ENCODE measurements around the gene FKBP1C.
"Not testable (repeated sequence)": the region's sequence is repeated elsewhere in the genome, so short reads cannot be mapped to it uniquely, and the experiment has no call there.

Gene FKBP1C

DNA sequence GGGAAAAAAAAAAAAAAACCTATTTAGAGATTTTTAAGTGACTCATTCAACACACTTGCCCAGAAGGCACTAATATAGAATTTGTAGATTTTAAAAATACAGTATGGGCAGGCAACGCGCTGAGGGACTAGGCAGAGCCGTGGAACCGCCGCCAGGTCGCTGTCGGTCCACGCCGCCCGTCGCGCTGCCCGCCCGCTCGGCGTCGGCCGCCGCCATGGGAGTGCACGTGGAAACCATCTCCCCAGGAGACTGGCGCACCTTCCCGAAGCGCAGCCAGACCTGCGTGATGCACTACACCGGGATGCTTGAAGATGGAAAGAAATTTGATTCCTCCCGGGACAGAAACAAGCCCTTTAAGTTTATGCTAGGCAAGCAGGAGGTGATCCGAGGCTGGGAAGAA lies at the start of gene FKBP1C:
TSS of gene FKBP1C (plus strand) at position 127 of the 400 bp plus-strand sequence.
- FAIRE-seq = not testable (repeated sequence)

DNA sequence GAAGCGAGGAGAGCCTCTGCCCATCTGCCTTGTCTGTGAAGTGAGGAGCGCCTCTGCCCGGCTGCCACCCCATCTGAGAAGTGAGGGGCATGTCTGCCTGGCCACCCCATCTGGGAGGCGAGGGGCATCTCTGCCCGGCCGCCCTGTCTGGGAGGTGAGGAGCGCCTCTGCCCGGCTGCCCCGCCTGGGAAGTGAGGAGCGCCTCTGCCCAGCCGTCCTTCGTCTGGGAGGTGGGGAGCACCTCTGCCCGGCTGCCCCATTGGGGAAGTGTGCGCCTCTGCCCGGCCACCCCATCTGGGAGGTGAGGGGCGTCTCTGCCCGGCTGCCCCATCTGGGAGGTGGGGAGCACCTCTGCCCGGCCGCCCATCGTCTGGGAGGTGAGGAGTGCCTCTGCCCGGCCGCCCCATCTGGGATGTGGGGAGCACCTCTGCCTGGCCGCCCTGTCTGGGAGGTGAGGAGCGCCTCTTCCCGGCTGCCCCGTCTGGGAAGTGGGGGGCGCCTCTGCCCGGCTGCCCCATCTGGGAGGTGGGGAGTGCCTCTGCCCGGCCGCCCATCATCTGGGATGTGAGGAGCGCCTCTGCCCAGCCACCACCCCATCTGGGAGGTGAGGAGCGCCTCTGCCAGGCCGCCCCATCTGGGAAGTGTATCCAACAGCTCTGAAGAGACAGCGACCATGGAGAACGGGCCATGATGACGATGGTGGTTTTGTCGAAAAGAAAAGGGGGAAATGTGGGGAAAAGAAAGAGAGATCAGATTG lies 47.0 kb upstream of the FKBP1C start:
- not testable (repeated sequence) for FAIRE-seq

DNA sequence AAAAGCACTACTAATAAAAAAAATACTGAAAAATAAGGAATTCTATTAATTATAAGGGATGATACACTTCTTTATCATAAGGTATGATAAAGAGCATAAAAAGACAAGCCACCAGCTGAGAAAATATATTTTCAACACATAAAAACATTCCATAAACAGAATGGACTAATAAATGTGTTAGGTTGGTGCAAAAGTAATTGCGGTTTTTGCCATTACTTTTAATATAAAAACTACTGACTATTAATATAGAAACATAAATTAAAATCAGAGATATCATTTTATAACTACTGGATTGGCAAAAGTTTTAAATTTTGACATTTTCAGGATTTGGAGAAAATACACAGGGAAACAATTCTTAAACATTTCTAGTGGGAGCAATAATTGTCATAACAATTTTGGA lies 37.1 kb upstream of the FKBP1C start:
- peak; percentile 6 for FAIRE-seq

DNA sequence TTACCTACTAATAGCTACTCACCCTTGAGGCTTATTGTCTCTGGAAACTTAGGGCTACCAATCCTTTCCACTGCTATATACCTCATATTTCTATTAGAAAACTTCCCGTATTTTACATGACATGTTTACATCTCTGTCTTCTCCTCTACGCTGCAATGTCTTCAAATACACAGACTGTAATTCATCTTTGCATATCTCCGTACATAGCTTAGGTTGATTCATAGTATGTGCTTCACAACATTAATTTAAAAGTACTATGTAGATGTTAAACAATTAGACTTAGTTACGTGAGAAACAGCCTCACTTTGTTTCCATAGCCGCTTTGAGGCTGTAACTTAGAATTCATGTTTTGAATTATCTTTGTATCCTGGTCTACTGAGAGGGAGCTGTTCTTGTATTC lies 35.1 kb upstream of the FKBP1C start:
- FAIRE-seq = no peak

DNA sequence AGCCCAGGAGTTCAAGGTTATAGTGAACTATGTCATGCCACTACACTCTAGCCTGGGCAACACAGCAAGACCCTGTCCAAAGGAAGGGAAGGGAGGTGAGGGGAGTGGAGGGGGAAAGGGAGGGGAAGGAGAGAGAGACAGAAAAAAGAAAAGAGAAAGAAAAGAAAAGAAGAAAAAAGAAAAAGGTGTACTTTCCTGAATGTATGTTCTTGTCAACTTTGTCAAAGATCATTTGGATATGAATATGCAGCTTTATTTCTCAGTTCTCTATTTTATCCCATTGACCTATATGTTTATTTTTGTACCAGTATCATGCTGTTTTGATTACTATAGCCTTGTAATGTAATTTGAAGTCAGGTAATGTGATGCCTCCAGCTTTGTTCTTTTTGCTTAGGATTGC lies 30.9 kb upstream of the FKBP1C start:
- no peak for FAIRE-seq

DNA sequence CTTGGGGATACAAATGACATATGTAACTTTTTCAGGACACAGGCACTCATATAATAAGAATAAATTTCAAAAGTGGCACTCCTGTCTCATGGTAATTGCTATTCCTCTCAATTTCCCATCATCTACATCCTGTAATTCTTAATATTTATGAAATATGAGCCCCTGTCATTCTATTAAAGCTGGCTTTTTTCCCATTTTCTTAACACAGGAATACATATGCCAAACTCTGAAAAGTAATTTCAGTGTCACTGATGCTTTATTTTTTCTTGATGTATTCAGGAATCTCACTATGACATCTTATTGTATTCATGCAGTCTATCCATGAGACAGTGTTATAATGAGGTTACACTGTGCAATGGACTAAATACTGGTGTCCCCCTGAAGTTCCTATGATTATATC lies 24.3 kb upstream of the FKBP1C start:
- FAIRE-seq = no peak

DNA sequence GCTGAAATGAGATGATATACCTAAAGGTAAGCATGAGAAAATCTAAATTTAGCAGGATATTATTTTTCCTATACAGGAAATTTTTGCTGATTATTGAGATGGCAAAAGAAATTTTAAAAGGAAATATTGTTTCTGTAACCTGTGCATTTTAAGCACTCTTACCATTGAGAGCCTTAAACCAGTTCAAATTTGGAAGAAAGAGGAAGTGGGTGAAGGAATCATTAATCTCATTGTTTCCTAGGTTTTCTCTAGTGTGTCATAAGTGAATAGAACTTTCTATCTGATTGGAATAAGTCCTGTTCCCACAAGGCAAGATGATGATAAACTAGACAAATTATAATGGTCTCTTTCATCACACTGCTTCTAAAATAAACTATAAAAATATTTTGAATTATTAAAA lies 22.4 kb upstream of the FKBP1C start:
- no peak for FAIRE-seq

DNA sequence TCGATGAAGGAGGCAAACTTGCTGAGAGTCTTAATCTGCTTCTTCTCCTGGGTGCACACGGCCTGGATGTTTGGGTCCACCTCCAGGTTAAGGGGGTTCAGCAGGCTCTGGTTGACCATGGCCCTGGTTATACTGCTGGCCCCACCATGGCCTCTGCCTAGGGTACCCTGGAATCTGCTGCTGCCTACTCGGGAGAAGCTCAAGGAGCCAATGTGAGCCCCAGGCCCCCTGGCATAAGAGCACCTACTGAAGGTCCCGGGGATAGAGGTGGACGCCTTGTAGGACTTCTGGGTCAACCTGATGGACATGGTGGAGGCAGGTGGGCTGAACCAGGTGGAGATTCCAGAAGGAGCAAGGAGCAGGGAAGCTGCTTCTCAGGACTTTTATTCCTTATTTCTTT lies 17.9 kb upstream of the FKBP1C start:
- no peak for FAIRE-seq

DNA sequence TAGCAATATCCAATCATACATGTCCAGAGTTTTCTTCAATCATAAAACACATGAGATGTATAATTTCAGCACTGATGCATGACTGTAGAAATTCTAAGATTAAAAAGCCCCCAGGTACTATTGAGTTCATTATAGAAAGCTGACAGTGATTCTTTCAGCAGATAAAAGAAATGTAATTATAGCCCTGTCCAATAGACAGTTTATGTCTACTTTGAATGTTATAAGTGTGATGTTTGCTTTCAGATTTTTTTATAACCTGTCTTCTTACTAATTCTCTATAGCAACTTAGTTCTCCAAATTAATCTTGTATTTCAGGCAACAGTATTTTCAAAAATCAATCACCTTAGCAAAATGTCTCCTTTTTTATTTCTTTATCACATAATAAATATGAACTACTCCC lies 13.5 kb upstream of the FKBP1C start:
- FAIRE-seq = no peak

DNA sequence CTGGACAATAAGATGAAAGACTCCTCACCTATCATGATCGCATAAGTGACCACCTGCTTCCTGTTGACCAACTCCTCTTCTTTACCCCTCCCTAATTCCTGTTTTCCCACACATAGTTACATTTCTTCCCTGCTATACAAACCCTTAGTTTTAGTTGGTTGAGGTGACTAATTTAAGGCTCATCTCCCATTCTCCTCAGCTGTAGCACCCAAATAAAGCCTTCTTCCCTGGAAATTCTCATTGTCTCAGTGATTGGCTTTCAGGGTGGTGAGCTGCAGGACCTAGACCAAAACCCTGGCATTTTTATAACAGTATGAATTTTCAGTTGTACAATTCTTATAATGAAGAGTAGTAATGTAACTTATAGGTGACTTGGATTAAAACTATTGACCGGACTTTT lies 2.1 kb downstream of the FKBP1C start:
- FAIRE-seq = no peak

DNA sequence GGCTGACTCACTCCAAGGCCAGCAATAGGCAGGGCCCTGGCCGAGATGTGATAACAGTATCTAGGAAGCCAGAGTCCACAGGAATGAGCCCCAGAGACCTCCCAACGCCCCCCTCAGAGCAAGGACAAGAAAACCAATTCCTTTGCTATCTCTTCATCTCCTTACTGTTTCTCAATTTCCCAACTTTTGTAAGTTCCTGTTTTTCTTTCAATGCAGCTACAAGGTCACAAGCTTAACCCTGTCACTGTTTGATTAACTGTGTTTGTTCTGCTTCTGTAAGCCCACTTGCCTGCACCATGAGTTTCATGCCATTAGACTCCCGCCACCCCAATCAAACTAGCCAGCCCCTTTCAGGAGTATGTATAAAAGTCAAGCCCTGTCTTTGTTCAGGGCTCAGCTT lies 3.5 kb downstream of the FKBP1C start:
- no peak for FAIRE-seq

DNA sequence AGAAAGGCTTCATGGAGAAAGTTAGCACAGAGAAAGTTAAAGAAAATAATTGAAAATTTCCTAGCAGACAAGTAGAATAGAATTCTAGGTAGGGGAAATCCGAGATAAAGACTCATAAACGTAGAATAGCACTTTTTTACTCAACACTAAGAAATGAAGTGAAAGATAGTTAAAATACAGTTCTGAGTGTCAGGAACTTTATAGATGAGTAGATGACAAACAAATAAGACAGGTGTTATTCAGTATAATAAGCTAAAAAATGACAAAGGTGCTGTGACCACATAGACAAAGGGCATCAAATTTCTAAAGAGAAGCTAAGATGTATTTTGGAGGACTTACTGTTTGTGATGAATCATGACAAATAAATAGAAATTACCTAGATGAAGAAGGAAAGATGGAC lies 12.9 kb downstream of the FKBP1C start:
- FAIRE-seq = no peak

DNA sequence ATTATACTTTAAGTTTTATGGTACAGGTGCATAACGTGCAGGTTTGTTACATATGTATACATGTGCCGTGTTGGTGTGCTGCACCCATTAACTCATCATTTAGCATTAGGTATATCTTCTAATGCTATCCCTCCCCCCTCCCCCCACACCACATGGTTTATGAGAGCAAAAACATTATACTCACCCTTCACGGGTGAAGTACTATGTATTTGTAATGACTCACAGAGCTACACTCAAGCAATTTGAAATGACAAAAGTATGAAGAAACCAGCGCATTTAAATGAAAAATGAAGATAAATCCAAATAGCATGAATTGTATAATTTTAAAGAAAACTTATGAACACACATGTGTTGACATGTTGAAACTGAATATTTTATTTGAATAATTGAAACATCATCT lies 14.7 kb downstream of the FKBP1C start:
- not testable (repeated sequence) for FAIRE-seq

DNA sequence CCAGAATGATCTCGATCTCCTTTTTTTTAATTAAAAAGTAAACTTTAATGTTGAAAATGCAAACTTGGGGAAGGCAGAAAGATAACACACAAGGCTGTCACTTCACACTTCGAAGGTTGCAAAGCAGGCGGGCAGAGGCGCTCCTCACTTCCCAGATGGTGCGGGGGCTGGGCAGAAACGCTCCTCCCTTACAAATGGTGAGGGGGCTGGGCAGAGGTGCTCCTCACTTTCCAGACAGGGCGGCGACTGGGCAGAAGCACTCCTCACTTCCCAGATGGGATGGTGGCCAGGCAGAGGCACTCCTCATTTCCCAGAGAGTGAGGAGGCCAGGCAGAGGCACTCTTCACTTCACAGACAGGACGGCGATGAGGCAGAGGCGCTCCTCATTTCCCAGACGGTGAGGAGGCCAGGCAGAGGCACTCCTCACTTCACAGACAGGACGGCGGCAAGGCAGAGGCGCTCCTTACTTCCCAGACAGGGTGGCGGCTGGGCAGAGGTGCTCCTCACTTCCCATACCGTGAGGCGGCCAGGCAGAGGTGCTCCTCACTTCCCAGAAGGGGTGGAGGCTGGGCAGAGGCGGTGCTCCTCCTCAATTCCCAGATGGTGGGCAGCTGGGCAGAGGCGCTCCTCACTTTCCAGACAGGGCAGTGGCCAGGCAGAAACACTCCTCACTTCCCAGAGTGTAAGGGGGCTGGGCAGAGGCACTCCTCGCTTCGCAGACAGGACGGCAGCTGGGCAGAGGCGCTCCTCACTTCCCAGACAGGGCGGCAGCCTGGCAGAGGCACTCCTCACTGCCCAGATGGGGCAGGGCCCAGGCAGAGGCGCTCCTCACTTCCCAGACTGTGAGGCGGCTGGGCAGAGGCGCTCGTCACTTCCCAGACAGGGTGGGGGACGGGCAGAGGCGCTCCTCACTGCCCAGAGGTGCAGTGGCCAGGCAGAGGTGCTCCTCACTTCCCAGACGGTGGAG lies 16.9 kb downstream of the FKBP1C start:
- FAIRE-seq = not testable (repeated sequence)

DNA sequence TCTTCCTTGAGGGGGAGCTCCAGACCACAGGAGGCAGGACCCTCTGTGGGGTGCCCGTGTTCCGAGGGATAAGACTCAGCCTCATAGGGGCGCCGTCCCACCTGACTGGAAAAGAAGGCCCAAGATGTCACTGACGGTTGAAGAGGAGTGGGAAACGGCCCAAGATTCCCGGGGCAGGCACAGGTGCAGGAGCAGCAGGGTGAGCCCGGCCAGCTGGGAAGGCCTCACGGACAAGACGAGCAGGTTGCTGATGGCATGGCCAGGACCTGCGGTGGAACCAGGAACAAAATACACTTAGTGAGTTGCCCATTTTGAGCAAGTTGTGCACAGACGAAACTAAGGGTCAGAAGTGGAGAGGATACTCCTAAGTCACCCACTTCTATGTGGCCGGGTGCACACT lies 18.8 kb downstream of the FKBP1C start:
- not testable (repeated sequence) for FAIRE-seq

DNA sequence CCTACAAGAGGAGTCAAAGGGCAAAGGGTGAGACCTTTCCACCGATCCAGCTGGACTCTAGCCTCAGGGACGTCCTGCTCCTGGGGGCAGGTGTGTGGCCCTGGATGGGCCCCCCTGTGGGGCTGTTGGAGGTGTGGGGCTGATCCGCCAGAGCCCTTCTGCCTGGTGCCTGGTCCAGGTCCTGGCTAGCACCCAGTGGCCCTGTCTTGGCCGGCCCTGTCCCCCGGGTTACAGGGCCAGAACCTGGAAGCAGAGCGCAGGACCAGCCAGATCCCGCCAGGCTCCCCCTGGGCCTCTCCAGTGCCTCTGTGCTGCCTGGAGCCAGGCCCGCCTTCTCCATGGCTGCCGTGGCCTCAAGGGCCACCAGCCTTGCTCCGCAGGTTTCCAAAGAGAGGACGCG lies 19.2 kb downstream of the FKBP1C start:
- not testable (repeated sequence) for FAIRE-seq

DNA sequence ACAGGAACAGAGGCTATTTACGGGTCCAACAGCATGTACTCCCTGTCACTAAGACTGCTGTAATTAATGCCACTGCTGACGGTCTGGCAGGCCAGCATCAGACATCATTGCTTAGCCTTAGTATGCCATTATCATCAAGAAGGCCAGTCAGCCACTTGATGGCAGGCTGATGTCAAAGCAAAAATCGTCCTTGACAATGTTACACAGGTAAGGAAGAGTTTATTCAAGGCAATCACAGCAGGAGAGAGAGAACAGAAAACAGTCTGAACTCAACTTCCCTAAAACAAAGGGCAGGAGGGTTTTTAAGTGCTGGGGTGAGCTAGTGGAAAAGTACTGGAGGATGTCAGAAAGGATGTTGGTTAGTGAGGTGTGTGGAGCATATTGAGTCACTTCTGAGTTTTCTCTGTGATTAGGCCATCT lies 25.1 kb downstream of the FKBP1C start:
- FAIRE-seq = no peak

DNA sequence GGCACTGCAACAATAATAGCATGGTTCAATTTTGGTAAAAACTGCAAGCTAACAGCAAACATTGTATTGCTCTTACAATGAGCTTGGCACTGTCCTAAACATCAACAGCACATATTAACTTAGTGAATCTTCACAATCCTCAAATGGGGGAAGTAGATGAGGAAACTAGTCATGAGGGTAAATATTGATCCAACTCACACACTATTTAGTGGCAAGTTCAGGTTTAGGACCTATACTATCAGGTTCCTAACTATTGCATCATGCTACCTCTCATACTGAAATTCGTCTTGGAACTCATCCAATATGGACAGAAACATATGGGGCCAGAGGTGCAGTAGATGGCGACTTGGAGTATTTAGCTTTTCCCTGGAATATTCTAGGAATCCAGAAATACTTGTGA lies 34.2 kb downstream of the FKBP1C start:
- no peak for FAIRE-seq

DNA sequence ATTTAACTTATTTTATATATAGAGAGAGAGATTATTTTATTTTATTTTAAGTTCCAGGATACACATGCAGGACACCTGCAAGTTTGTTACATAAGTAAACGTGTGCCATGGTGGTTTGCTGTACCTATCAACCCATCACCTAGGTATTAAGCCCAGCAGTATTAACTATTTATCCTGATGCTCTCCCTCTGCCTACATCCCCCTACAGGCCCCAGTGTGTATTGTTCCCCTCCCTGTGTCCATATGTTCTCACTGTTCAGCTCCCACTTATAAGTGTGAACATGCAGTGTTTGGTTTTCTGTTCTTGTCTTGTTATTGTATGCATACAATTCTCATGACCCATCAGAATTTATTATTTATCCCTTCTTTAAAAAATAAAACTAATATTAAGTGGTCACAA lies 34.6 kb downstream of the FKBP1C start:
- FAIRE-seq = no peak

DNA sequence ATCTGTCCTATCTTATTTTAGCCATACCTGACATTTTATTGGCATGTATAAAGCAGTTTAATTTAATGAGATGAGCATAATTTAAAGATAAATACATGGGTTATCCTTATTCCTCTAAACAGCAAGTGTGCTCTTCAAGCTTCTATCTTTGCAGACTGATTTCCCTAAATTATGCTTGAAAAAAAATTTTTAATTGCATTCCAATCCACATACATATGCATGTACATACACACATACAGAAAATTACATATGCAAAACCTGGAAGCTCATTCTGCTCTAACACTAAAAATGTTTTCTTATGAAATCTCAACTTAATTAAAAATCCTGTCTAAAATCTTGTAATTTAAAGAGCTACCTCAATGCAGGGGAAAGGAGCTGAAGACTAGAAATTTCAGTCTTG lies 35.3 kb downstream of the FKBP1C start:
- no peak for FAIRE-seq

DNA sequence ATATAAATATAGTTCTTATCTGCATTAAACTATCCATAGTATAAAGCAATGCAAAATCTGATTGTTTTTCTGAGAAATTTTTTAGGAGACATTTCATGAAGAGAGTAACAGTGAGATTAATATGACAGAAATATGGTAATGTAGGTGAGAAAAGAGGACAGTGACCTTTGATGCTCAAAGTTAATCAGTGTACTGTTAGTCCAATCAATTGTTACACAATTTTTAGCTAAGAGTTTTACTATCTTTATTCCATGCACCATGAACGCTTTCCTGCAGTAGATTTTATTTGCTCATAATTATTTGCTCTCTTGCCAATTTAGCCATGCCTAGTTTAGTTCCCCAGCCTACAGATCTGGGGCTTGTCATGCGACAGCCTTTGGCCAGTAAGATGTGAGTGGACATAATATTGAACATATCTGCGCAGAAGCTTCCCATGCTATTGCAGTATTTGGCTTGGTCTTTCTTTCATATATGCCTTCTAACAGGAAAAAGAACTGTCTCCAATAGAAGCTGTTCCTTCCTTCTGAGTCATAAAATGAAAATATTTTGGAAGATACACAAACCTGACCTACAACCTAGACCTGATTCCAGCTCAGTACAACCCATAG lies 38.7 kb downstream of the FKBP1C start:
- FAIRE-seq = no peak

DNA sequence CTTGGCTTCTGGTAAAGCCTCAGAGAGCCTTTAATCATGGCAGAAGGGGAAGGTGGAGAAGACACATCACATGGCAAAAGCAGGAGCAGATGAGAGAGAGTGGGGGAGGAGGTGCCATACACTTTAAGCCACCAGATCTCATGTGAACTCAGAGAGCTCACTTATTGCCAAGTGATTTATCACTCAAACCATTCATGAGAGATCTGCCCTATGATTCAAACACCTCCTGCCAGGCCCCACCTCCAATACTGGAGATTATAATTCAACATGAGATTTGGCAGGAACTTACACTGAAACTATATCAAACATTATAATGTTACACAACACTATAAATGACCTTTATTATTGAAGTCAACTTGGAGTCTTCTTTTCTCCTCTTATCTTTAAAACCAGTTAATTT lies 47.9 kb downstream of the FKBP1C start:
- no peak for FAIRE-seq

DNA sequence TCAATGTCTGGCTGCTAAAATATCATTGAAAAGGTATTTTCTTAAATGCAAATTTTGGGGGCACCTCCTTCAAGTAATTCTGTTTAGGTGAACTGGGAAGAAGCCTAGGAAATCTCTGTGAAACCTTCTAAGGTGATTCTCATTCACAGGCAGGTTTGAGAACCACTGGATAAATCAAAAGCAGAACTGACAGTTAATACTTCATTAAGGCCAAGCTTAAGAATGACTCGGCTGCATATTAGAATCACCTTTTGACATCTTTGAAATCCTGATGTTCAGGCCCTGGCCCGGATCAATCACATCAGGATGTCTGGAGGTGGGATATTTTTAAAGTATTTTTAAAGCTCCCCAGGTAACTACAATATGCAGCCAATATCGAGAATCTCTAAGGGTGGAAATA lies 50.6 kb downstream of the FKBP1C start:
- no peak for FAIRE-seq

Data from A204.1 (cell line).